Measurements from ENCODE around the gene ZNF837. TPM values are rescaled to one million over a fixed set of nuclear protein-coding genes. Genes with fewer than 3 reads are reported as not detected.

ZNF837 gene
- total and polyA plus RNA-seq, 2 of the 13 experiments (the other 11 are each of a cell fraction or from before 2014, with no cell fraction given): 0.29 to 1.3 TPM

GRCh38 chr19:58362272-58362994 is 18.4 kb downstream of the ZNF837 start, which contains the start of gene ZNF497 (continued):
- TF ChIP-seq AKNA (CRISPR knock-in tag; IDR thresholded peaks at IDR 0.05; ENCODE audit: borderline replicate concordance) (no peak; the same call in 1 of the 2 replicates), SRSF9 (IDR thresholded peaks at IDR 0.05; ENCODE audit: borderline replicate concordance, insufficient read depth, low read depth, low read length, poor library complexity, severe bottlenecking) (no peak), ZKSCAN8 (CRISPR knock-in tag; IDR thresholded peaks at IDR 0.05; ENCODE audit: borderline replicate concordance) (no peak), DRAP1 (CRISPR knock-in tag; IDR thresholded peaks at IDR 0.05) (peak; percentile 31; the same call in 1 of the 2 replicates), TRAFD1 (CRISPR knock-in tag; IDR thresholded peaks at IDR 0.05; ENCODE audit: borderline replicate concordance) (no peak), ESRRA (CRISPR knock-in tag; IDR thresholded peaks at IDR 0.05; ENCODE audit: low read depth) (peak; percentile 26; the same call in 1 of the 2 replicates), U2AF2 (IDR thresholded peaks at IDR 0.05; ENCODE audit: low read depth, low read length) (peak; percentile 99), RBFOX2 (IDR thresholded peaks at IDR 0.05; ENCODE audit: low read depth, low read length) (peak; percentile 96), SMAD9 (CRISPR knock-in tag; IDR thresholded peaks at IDR 0.05) (no peak), ZNF737 (CRISPR knock-in tag; IDR thresholded peaks at IDR 0.05; ENCODE audit: borderline replicate concordance) (no peak; the same call in 1 of the 2 replicates), ETV5 (CRISPR knock-in tag; IDR thresholded peaks at IDR 0.05; ENCODE audit: borderline replicate concordance) (peak; percentile 88), HDAC2 (CRISPR knock-in tag; IDR thresholded peaks at IDR 0.05) (peak; percentile 82), FUBP1 (CRISPR knock-in tag; IDR thresholded peaks at IDR 0.05; ENCODE audit: borderline replicate concordance) (no peak), GZF1 (CRISPR knock-in tag; IDR thresholded peaks at IDR 0.05) (peak; percentile 85), ZNF180 (CRISPR knock-in tag; IDR thresholded peaks at IDR 0.05; ENCODE audit: borderline replicate concordance, low read depth) (0 out of 2 replicates have a peak, but pooled peaks have one; percentile 65), KLF13 (CRISPR knock-in tag; IDR thresholded peaks at IDR 0.05) (no peak), CBX1 (IDR thresholded peaks at IDR 0.05; ENCODE audit: low read depth) (peak; percentile 16), CCDC6 (CRISPR knock-in tag; IDR thresholded peaks at IDR 0.05) (peak; percentile 66; the same call in 1 of the 2 replicates), DMAP1 (CRISPR knock-in tag; IDR thresholded peaks at IDR 0.05) (peak; percentile 92), PHF21A (CRISPR knock-in tag; IDR thresholded peaks at IDR 0.05) (peak; percentile 73; the same call in 1 of the 2 replicates), NFE2L1 (CRISPR knock-in tag; IDR thresholded peaks at IDR 0.05; ENCODE audit: borderline replicate concordance) (no peak)
